Stomach (tissue), 4 donors: ENCODE measurements around the gene KCTD16.

Experiments
- CTCF ChIP-seq, 7 experiments: fragments of 450-650 bp in 4 of 7; fragments of 200-600 bp in 3 of 7; sonication (generic) in 3 of 7; IDR thresholded peaks; one replicate each; pipeline ENCODE4 v1.5.1; 2016 to 2019; ENCODE audit warnings: antibody characterized with exemption in 7 of 7, control low read depth in 2 of 7, mild to moderate bottlenecking in 1 of 7
- POLR2A ChIP-seq, 4 donors: fragments of 450-650 bp; IDR thresholded peaks; one replicate each; pipeline ENCODE4 v1.6.1; 2016; ENCODE audit warnings: antibody characterized with exemption in 4 of 4, control low read depth in 2 of 4, mild to moderate bottlenecking in 1 of 4, moderate library complexity in 1 of 4
- POLR2AphosphoS5 ChIP-seq, 3 donors: sonication (generic); formaldehyde crosslinking; IDR thresholded peaks; one replicate each; pipeline ENCODE4 v1.6.1; 2016; ENCODE audit warnings: antibody characterized with exemption in 3 of 3

GRCh38 chr5:144289277-144289676, 118.6 kb downstream of the KCTD16 start:
- TF ChIP-seq POLR2A (IDR thresholded peaks at IDR 0.05) = no peak
- TF ChIP-seq CTCF (IDR thresholded peaks at IDR 0.05) = no peak
- TF ChIP-seq POLR2AphosphoS5 (IDR thresholded peaks at IDR 0.05) = no peak
